Gastroesophageal sphincter (tissue), 4 donors: Measurements from ENCODE around the gene TANC1. TPM values are rescaled to one million over a fixed set of nuclear protein-coding genes. Genes with fewer than 3 reads are reported as not detected.

Source experiments
- ATAC-seq: fragments of 150-250 bp; one replicate; pipeline ENCODE4 v1.9.1; 2016; ENCODE audit warnings: mild to moderate bottlenecking, moderate library complexity
- H3K27ac ChIP-seq, 4 donors: fragments of 200-600 bp; sonication (generic) in 3 of 4; 1 replicate in 3 of 4; 2 replicates in 1 of 4; pipeline ENCODE4 v1.5.1; 2016 to 2019
- H3K27me3 ChIP-seq: fragments of 200-600 bp; sonication (generic); one replicate; pipeline ENCODE4 v1.5.1; 2019
- H3K36me3 ChIP-seq, 2 donors: fragments of 200-600 bp; sonication (generic); one replicate each; pipeline ENCODE4 v1.5.1; 2019; ENCODE audit warnings: control low read depth in 1 of 2
- H3K4me1 ChIP-seq, 3 donors: fragments of 200-600 bp; sonication (generic); 1 replicate in 2 of 3; 2 replicates in 1 of 3; pipeline ENCODE4 v1.5.1; 2016 to 2019; ENCODE audit warnings: control low read depth in 2 of 3
- H3K4me3 ChIP-seq, 2 donors: fragments of 200-600 bp; sonication (generic); one replicate each; pipeline ENCODE4 v1.5.1; 2019; ENCODE audit warnings: mild to moderate bottlenecking in 1 of 2, moderate library complexity in 1 of 2
- H3K9me3 ChIP-seq, 3 donors: fragments of 200-600 bp; sonication (generic); one replicate each; pipeline ENCODE4 v1.5.1; 2017 to 2019; ENCODE audit warnings: control low read depth in 2 of 3
- CTCF ChIP-seq, 4 experiments: fragments of 200-600 bp in 2 of 4; fragments of 450-650 bp in 2 of 4; sonication (generic) in 1 of 4; IDR thresholded peaks; one replicate each; pipeline ENCODE4 v1.5.1; 2017 to 2019; ENCODE audit warnings: antibody characterized with exemption in 4 of 4, mild to moderate bottlenecking in 2 of 4, moderate library complexity in 2 of 4
- EP300 ChIP-seq: sonication (generic); formaldehyde crosslinking; IDR thresholded peaks from one replicate; pipeline ENCODE4 v1.6.1; 2017; ENCODE audit warnings: antibody characterized with exemption, mild to moderate bottlenecking
- POLR2A ChIP-seq, 2 donors: fragments of 450-650 bp; IDR thresholded peaks; one replicate each; pipeline ENCODE4 v1.6.1; 2017; ENCODE audit warnings: antibody characterized with exemption in 2 of 2, mild to moderate bottlenecking in 2 of 2, moderate library complexity in 1 of 2
- POLR2AphosphoS5 ChIP-seq: sonication (generic); formaldehyde crosslinking; IDR thresholded peaks from one replicate; pipeline ENCODE4 v1.6.1; 2017; ENCODE audit warnings: antibody characterized with exemption
- WGBS, 2 donors: methylation state at CpG; one replicate each; pipeline ENCODE4 v1.1.5; 2018; ENCODE audit warnings: low coverage in 1 of 2; 5-methylcytosine and 5-hydroxymethylcytosine counted together
- total RNA-seq, 4 donors: library from RNA; depleted of rRNA; stranded (reverse); fragments of >200 nt; gene quantifications; one replicate each; pipeline ENCODE4 v1.1.0, GENCODE V29; 2016

Gene TANC1
- total RNA-seq, 4 donors from 2014 or later = 37.4 to 66.5 (median 46.0) TPM

- Histone ChIP-seq H3K9me3 (peaks cover 0 to 7% (median 0%) of the 10 kb centered on the region in 3 donors), H3K36me3 (peaks cover 0 to 9% of the 10 kb centered on the region in 2 donors), H3K4me3 (no peak overlapping the region), H3K27me3 (no peaks in the 10 kb centered on the region), H3K27ac (no peak overlapping the region), H3K4me1 (peaks cover 0 to 60% (median 0%) of the 10 kb centered on the region in 3 donors)
- no peak for ATAC-seq
- WGBS, 2 donors = 80 to 93% methylated on average over 3 to 4 of the region's 4 CpGs
- no peak for TF ChIP-seq CTCF (IDR thresholded peaks at IDR 0.05)
- TF ChIP-seq EP300 = no peak
- TF ChIP-seq POLR2AphosphoS5 = no peak
- no peak for TF ChIP-seq POLR2A (IDR thresholded peaks at IDR 0.05)
Observed at GRCh38 chr2:159044804-159045286, 76.4 kb downstream of the TANC1 start.

GRCh38 chr2:159045545-159046454 is 77.4 kb downstream of the TANC1 start:
- no peaks in the 10 kb centered on the region for H3K27me3 ChIP-seq
- H3K4me1 ChIP-seq = peaks cover 0 to 68% (median 0%) of the 10 kb centered on the region in 3 donors
- H3K36me3 ChIP-seq = peaks cover 0 to 9% of the 10 kb centered on the region in 2 donors
- H3K27ac ChIP-seq = no peak overlapping the region
- WGBS, 2 donors = 69 to 72% methylated on average over 10 to 11 of the region's 11 CpGs
- ATAC-seq = no peak
- H3K4me3 ChIP-seq = no peak overlapping the region
- TF ChIP-seq CTCF (IDR thresholded peaks at IDR 0.05) (no peak), POLR2A (IDR thresholded peaks at IDR 0.05) (no peak), POLR2AphosphoS5 (no peak)
- peaks cover 0 to 7% (median 0%) of the 10 kb centered on the region in 3 donors for H3K9me3 ChIP-seq

GRCh38 chr2:159046966-159047365 is 78.5 kb downstream of the TANC1 start:
- Histone ChIP-seq H3K4me3 (no peak overlapping the region), H3K27me3 (no peaks in the 10 kb centered on the region), H3K4me1 (peaks cover 0 to 74% (median 3%) of the 10 kb centered on the region in 3 donors), H3K27ac (no peak overlapping the region), H3K36me3 (no peaks in the 10 kb centered on the region), H3K9me3 (no peaks in the 10 kb centered on the region)
- WGBS, 2 donors = 8% methylated on average over 1 of the region's 1 CpG; no CpG with 5 or more reads in 1 of the 2 donors
- no peak for ATAC-seq
- no peak for TF ChIP-seq POLR2A (IDR thresholded peaks at IDR 0.05)
- TF ChIP-seq CTCF (IDR thresholded peaks at IDR 0.05) = no peak
- TF ChIP-seq EP300 = no peak
- no peak for TF ChIP-seq POLR2AphosphoS5

GRCh38 chr2:159050426-159050825 is 82.0 kb downstream of the TANC1 start:
- no peaks in the 10 kb centered on the region for H3K36me3 ChIP-seq
- no peaks in the 10 kb centered on the region for H3K27me3 ChIP-seq
- no peak overlapping the region for H3K27ac ChIP-seq
- H3K9me3 ChIP-seq = no peaks in the 10 kb centered on the region
- TF ChIP-seq POLR2A (IDR thresholded peaks at IDR 0.05) = no peak
- TF ChIP-seq POLR2AphosphoS5 = no peak
- H3K4me1 ChIP-seq = peaks cover 3 to 79% (median 4%) of the 10 kb centered on the region in 3 donors
- WGBS, 2 donors = 86 to 100% methylated on average over 1 of the region's 1 CpG
- H3K4me3 ChIP-seq = no peak overlapping the region
- ATAC-seq = no peak

- Histone ChIP-seq H3K27ac (no peak overlapping the region), H3K9me3 (no peaks in the 10 kb centered on the region), H3K4me1 (peaks cover 3 to 78% (median 4%) of the 10 kb centered on the region in 3 donors), H3K4me3 (no peak overlapping the region), H3K36me3 (no peaks in the 10 kb centered on the region), H3K27me3 (no peaks in the 10 kb centered on the region)
- ATAC-seq = no peak
- TF ChIP-seq POLR2AphosphoS5 (no peak), EP300 (no peak), POLR2A (IDR thresholded peaks at IDR 0.05) (no peak), CTCF (IDR thresholded peaks at IDR 0.05) (no peak)
- WGBS, 2 donors = 90 to 94% methylated on average over 3 of the region's 3 CpGs
Observed at GRCh38 chr2:159051133-159051532, 82.7 kb downstream of the TANC1 start.
